Measurements from ENCODE around the gene SASH1. TPM values are rescaled to one million over a fixed set of nuclear protein-coding genes. Genes with fewer than 3 reads are reported as not detected.

Gene SASH1
- total RNA-seq, 1 experiment from 2014 or later: 19.2 TPM

DNA sequence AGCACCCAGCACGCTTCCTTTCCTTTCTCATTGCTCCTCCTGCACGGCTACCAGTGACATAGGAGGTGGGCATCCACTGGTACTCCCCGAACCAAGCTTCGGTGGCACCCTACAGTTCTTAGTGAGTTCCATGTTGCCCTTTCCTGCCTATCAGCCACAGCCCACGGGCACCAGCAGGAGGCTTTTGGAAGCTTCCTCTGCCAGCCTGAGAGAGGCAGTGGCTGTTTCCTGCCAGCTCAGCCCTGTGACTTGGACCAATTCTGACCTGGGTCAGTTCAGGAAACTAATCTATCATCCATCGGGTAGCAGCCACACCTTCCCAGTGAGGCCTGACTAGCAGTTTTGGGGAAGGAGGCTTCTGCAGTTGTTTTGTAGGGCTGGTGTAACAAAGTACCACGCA lies 227.8 kb downstream of the SASH1 start:
- Histone ChIP-seq H3K4me3 (ENCODE audit: low read depth, low read length, poor library complexity, severe bottlenecking) (no peak overlapping the region), H3K27ac (ENCODE audit: low read depth, low read length, poor library complexity, severe bottlenecking) (no peak overlapping the region), H3K4me1 (ENCODE audit: insufficient read depth, low read length, poor library complexity, severe bottlenecking) (no peaks in the 10 kb centered on the region), H3K9me3 (ENCODE audit: low read depth, low read length, poor library complexity, severe bottlenecking) (no peaks in the 10 kb centered on the region), H3K36me3 (ENCODE audit: insufficient read depth, low read length, poor library complexity, severe bottlenecking) (no peaks in the 10 kb centered on the region), H3K27me3 (replicated peaks; ENCODE audit: insufficient read depth, low read depth, low read length, poor library complexity) (no peaks in the 10 kb centered on the region)
- intact Hi-C loops (cut with micrococcal nuclease; ENCODE audit: unreplicated experiment): no loop called here
- no TSS peak for BruUV-seq (replicated peaks)
- CTCF ChIA-PET: no interaction called here
- no peak for TF ChIP-seq CTCF (conservative IDR thresholded peaks at IDR 0.05; ENCODE audit: low read depth, low read length)
- TF ChIP-seq EZH2 (IDR thresholded peaks at IDR 0.05; ENCODE audit: borderline replicate concordance, low read depth, low read length, poor library complexity, severe bottlenecking): no peak
- POLR2A ChIA-PET (ENCODE audit: low non-redundant PET): no interaction called here
- no peak for DNase-seq (ENCODE audit: low spot score)

DNA sequence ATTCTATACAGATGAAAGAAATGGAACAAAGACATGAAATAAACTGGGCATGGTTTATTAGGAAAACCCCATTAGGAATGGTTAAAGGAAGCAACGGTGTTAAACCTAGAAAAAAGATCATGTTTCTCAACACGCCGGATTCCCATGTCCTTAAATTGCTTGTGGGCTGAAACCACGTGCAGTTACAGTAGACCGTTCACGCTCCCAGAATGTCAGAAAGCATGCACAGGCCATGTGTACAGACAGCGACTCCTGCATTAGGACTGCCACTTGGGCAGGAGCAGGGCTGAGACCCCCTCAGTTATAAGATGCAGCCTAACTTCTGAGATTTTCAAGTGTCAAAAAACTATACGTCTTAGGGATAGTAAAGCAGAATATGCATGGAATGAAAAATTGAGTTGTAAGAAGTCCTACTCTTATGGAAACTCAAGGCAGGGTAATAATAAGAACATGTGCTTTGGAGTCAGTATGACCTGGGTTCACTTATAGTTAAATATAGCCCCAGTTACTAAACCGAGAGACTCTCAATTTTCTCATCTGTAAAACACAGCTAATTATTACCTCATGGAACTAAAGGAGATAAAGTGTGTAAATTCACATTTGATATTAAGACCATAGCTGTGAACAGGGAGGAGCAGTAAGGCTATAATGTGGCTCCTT lies 230.2 kb downstream of the SASH1 start:
- no peaks in the 10 kb centered on the region for H3K9me3 ChIP-seq (ENCODE audit: low read depth, low read length, poor library complexity, severe bottlenecking)
- no peak overlapping the region for H3K4me3 ChIP-seq (ENCODE audit: low read depth, low read length, poor library complexity, severe bottlenecking)
- H3K27me3 ChIP-seq (replicated peaks; ENCODE audit: insufficient read depth, low read depth, low read length, poor library complexity): peaks cover 6% of the 10 kb centered on the region
- intact Hi-C loops (cut with micrococcal nuclease; ENCODE audit: unreplicated experiment): no loop called here
- CTCF ChIA-PET: no interaction called here
- DNase-seq (ENCODE audit: low spot score): no peak
- POLR2A ChIA-PET (ENCODE audit: low non-redundant PET): no interaction called here
- H3K27ac ChIP-seq (ENCODE audit: low read depth, low read length, poor library complexity, severe bottlenecking): no peak overlapping the region
- BruUV-seq (replicated peaks): no TSS peak
- no peaks in the 10 kb centered on the region for H3K4me1 ChIP-seq (ENCODE audit: insufficient read depth, low read length, poor library complexity, severe bottlenecking)
- H3K36me3 ChIP-seq (ENCODE audit: insufficient read depth, low read length, poor library complexity, severe bottlenecking): no peaks in the 10 kb centered on the region
- TF ChIP-seq EZH2 (IDR thresholded peaks at IDR 0.05; ENCODE audit: borderline replicate concordance, low read depth, low read length, poor library complexity, severe bottlenecking): no peak
- TF ChIP-seq CTCF (conservative IDR thresholded peaks at IDR 0.05; ENCODE audit: low read depth, low read length): no peak

DNA sequence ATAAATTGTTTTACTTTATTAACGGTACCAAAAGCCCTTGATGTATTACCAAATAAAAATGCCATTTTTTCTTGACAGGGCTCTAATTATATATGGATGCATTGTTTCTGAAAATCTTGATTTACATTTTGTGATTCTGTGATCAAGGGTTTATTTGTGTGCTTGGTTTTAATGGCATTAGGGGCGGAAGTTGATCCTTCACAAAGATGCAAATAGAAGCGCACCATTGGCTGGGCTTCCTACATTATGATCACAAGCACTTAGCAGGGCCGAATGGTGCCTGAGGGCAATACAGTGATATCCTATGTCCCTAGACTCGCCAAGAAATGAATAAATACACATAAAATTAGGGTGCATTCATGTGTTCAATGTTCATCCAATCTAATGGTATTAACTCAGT lies 231.3 kb downstream of the SASH1 start:
- TF ChIP-seq EZH2 (IDR thresholded peaks at IDR 0.05; ENCODE audit: borderline replicate concordance, low read depth, low read length, poor library complexity, severe bottlenecking) (no peak), CTCF (conservative IDR thresholded peaks at IDR 0.05; ENCODE audit: low read depth, low read length) (no peak)
- POLR2A ChIA-PET (ENCODE audit: low non-redundant PET): no interaction called here
- BruUV-seq (replicated peaks): no TSS peak
- Histone ChIP-seq H3K27ac (ENCODE audit: low read depth, low read length, poor library complexity, severe bottlenecking) (no peak overlapping the region), H3K9me3 (ENCODE audit: low read depth, low read length, poor library complexity, severe bottlenecking) (no peaks in the 10 kb centered on the region), H3K36me3 (ENCODE audit: insufficient read depth, low read length, poor library complexity, severe bottlenecking) (no peaks in the 10 kb centered on the region), H3K4me3 (ENCODE audit: low read depth, low read length, poor library complexity, severe bottlenecking) (no peak overlapping the region), H3K4me1 (ENCODE audit: insufficient read depth, low read length, poor library complexity, severe bottlenecking) (no peaks in the 10 kb centered on the region), H3K27me3 (replicated peaks; ENCODE audit: insufficient read depth, low read depth, low read length, poor library complexity) (peaks cover 6% of the 10 kb centered on the region)
- CTCF ChIA-PET: no interaction called here
- DNase-seq (ENCODE audit: low spot score): no peak
- intact Hi-C loops (cut with micrococcal nuclease; ENCODE audit: unreplicated experiment): no loop called here

All from A673 (cell line).